ENCODE data around the gene HIKESHI.
A peak's percentile ranks its signal among the peaks of the same experiment; 100 is the strongest.

Gene HIKESHI

GRCh38 chr11:86302092-86302793 is at the start of gene HIKESHI:
Gene HIKESHI (plus strand): TSS chr11:86302240. CDS start chr11:86302449, 209 bp downstream.
- TF ChIP-seq, protein P1, sequence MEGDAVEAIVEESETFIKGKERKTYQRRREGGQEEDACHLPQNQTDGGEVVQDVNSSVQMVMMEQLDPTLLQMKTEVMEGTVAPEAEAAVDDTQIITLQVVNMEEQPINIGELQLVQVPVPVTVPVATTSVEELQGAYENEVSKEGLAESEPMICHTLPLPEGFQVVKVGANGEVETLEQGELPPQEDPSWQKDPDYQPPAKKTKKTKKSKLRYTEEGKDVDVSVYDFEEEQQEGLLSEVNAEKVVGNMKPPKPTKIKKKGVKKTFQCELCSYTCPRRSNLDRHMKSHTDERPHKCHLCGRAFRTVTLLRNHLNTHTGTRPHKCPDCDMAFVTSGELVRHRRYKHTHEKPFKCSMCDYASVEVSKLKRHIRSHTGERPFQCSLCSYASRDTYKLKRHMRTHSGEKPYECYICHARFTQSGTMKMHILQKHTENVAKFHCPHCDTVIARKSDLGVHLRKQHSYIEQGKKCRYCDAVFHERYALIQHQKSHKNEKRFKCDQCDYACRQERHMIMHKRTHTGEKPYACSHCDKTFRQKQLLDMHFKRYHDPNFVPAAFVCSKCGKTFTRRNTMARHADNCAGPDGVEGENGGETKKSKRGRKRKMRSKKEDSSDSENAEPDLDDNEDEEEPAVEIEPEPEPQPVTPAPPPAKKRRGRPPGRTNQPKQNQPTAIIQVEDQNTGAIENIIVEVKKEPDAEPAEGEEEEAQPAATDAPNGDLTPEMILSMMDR (IDR thresholded peaks at IDR 0.05; ENCODE audit: unreplicated experiment in 3 of 3): no peak
- Mint-ChIP-seq H3K9me3 (peaks cover 2% of the 10 kb centered on the region), H3K27me3 (ENCODE audit: low read depth) (no peaks in the 10 kb centered on the region), H3K4me1 (peaks cover 25% of the 10 kb centered on the region), H3K4me3 (peak within 1 kb of the TSS; percentile 99 to 100 (median 100)), H3K36me3 (ENCODE audit: low read depth) (peaks cover 21% of the 10 kb centered on the region), H3K27ac (peak within 1 kb of the TSS; percentile 98 to 99 (median 99))

DNA sequence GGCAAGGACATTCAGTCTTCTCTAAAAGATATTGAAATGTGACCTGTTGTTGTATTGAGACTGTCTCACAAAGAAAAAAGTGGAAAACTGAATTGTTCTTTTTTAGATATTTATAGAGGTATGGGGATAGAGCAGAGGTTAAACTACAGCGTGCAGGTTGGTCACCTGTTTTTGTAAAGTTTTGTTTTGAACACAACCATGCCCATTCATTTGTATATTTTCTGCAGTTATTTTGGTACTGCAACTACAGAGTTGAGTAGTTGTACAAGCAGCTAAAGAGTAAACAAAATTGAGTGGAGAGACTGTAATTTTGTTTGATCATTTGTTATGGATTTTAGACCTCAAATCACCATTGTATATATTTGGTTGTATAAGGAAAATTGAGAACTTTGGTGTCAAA is 46.1 kb upstream of the HIKESHI start:
- Mint-ChIP-seq H3K27me3 (ENCODE audit: low read depth) (no peaks in the 10 kb centered on the region), H3K9me3 (no peaks in the 10 kb centered on the region), H3K4me1 (peaks cover 6% of the 10 kb centered on the region), H3K36me3 (ENCODE audit: low read depth) (peaks cover 37% of the 10 kb centered on the region), H3K4me3 (no peak overlapping the region), H3K27ac (no peak overlapping the region)
- TF ChIP-seq, protein P1 (IDR thresholded peaks at IDR 0.05; ENCODE audit: unreplicated experiment in 3 of 3): no peak

GRCh38 chr11:86256608-86257007 is 45.4 kb upstream of the HIKESHI start:
- H3K27ac Mint-ChIP-seq: no peak overlapping the region
- H3K4me1 Mint-ChIP-seq: peaks cover 6% of the 10 kb centered on the region
- H3K9me3 Mint-ChIP-seq: no peaks in the 10 kb centered on the region
- H3K27me3 Mint-ChIP-seq (ENCODE audit: low read depth): no peaks in the 10 kb centered on the region
- TF ChIP-seq, protein P1 (IDR thresholded peaks at IDR 0.05; ENCODE audit: unreplicated experiment in 3 of 3): no peak
- no peak overlapping the region for H3K4me3 Mint-ChIP-seq
- peaks cover 40% of the 10 kb centered on the region for H3K36me3 Mint-ChIP-seq (ENCODE audit: low read depth)

DNA sequence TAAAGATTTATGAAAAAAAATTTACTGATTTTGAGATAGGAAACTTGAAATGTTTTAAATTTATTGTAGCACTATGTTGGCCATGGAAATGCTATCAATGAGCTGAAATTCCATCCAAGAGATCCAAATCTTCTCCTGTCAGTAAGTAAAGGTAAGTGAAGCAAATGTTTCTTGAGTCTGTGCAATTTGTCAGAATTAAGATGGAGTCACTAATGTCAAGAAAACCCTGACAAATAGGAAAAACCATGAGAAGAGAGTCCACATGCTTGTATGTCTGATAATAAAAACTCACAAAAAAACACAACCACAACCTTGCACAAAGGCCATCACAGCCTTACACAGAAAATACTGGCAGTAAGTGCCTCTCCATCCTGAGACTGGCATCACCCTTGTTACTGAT is 44.6 kb upstream of the HIKESHI start:
- H3K27ac Mint-ChIP-seq: peak overlapping the region in 2 of 3 experiments; percentile 11 to 63
- peaks cover 6% of the 10 kb centered on the region for H3K4me1 Mint-ChIP-seq
- H3K36me3 Mint-ChIP-seq (ENCODE audit: low read depth): peaks cover 45% of the 10 kb centered on the region
- no peak overlapping the region for H3K4me3 Mint-ChIP-seq
- H3K27me3 Mint-ChIP-seq (ENCODE audit: low read depth): no peaks in the 10 kb centered on the region
- TF ChIP-seq, protein P1 (IDR thresholded peaks at IDR 0.05; ENCODE audit: unreplicated experiment in 3 of 3): no peak
- H3K9me3 Mint-ChIP-seq: no peaks in the 10 kb centered on the region

DNA sequence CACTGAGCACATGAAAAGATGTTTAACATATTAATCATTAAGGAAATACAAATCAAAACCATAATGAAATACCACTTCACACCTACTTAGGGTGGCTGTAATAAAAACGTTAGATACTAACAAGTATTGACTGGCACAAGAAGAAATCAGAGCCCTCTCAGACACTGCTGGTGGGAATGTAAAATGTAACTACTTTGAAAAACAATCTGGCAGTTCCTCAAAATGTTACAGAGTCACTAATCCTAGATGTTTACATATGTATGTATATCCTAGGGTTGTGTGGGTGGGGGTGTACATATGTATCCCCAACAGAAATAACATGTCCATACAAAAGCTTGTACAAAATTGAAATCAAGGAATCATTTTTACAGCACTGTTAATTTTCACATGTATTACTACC is 42.3 kb upstream of the HIKESHI start:
- peaks cover 6% of the 10 kb centered on the region for H3K4me1 Mint-ChIP-seq
- H3K27ac Mint-ChIP-seq: no peak overlapping the region
- TF ChIP-seq, protein P1 (IDR thresholded peaks at IDR 0.05; ENCODE audit: unreplicated experiment in 3 of 3): no peak
- H3K9me3 Mint-ChIP-seq: no peaks in the 10 kb centered on the region
- H3K36me3 Mint-ChIP-seq (ENCODE audit: low read depth): peaks cover 64% of the 10 kb centered on the region
- no peaks in the 10 kb centered on the region for H3K27me3 Mint-ChIP-seq (ENCODE audit: low read depth)
- no peak overlapping the region for H3K4me3 Mint-ChIP-seq

- TF ChIP-seq, protein P1 (IDR thresholded peaks at IDR 0.05; ENCODE audit: unreplicated experiment in 3 of 3): no peak
- Mint-ChIP-seq H3K27me3 (ENCODE audit: low read depth) (no peaks in the 10 kb centered on the region), H3K27ac (no peak overlapping the region), H3K4me3 (no peak overlapping the region), H3K4me1 (peaks cover 6% of the 10 kb centered on the region), H3K36me3 (ENCODE audit: low read depth) (peaks cover 56% of the 10 kb centered on the region), H3K9me3 (no peaks in the 10 kb centered on the region)
These were observed 40.7 kb upstream of the HIKESHI start for GRCh38 chr11:86261328-86261727.

Measured in nephron (organoid).